COLO668 (cell line): ENCODE results near the gene MSLN.
"Not testable (repeated sequence)": the region's sequence is repeated elsewhere in the genome, so short reads cannot be mapped to it uniquely, and the experiment has no call there.

Experiments
- DNase-seq: peaks from one replicate; lab custom pipeline; 2025; ENCODE audit not compliant: unreplicated experiment; lab: John Stamatoyannopoulos, UW

Gene MSLN

DNA sequence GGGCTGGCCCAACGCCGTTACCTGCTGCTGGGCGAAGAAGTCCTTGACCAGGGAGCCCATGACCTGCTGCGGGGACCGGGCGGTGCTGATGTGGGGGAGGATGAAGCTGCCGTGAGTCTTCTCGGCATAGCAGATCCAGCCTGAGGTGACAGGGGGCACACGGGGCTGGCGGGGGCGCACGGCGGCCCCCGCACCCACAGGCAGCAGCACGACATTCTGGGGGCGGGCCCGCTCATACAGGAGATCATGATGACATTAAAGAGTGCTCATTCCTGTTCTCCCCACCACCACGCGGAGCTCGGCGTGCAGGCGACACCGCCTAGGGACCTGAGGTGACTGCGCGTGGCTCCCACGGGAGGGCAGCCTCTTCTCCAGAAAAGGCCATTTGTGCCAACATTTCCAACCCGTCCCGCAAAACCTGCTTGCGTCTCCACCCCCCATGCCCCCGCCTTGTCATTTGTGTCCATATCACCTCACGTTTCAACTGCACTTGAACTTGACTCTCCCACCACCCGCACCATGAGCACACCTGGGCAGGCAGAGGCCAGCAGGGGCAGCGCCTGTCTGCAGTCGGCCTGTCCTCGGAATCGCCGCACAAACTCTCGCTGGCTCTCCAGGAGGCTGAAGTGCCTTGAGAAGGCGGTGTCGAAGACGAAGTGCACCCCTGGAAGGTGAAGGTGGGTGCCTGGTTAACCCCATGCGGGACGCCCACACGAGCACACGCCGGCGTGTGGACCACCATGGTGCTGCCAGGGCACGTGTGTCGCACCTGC is 26.1 kb upstream of the MSLN start:
- no peak for DNase-seq

DNA sequence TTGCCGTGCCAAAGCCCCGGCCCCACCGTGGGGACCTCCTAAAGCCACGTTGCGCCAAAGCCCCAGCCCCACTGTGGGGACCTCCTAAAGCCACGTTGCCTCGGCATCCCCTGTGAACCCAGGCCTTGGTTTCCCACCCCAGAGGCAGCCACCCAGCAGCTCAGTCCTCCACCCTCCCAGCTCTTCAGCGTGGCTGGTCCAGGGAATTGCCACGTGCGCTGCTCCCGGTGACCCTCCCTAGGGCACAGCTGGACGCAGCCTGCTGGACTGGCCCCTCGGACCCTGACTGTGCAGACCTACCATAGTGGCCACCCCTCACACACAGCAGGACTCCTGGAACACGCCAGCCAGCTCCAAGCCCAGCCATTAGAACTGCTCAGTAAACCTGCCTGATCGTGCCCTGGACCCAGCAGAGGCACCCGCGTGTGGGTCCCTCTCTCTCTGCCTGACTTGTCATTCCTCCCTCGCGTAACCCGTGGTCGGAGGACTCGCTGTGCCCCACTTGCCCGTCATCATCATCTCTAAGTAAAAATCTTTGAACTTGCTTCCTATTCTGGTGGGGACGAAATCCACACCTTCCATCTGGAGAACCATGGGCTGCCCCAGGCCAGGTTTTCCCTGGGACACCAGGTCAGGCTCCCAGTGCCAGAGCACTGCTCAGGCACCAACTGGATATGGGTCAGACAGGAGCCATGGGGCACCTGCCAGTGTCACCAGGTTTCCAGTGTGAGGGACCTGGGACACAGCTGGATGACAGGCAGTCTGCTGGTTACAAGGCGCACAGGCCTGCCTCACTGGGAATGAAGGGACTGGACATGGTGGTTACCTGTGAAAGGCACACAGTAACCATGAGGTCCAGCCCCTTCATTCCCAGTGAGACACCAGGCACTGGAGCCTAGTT is 25.3 kb upstream of the MSLN start:
- DNase-seq = no peak

DNA sequence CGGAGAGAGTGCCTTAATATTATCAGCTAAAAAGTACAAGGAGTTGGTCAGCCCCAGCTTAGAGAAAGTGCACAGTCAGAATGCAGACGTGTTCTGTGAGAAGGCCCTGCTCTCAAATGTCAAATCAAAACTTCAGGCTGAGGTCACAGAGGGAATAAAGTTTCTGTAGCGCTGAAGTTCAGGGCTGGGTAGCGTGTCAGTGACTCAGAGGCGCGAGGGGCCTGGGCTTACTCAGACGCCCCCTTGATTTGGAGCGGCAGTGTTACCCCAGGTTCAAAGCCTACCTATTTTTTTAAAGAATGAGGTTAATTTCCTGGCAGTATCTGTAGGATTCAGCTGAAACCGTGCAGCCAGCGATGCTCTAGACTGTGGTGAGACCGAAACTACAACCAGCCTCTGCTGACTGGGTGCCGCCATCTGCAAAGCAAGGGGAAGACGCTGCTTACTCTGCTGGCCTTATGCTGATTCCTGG is 24.5 kb upstream of the MSLN start:
- DNase-seq = no peak

DNA sequence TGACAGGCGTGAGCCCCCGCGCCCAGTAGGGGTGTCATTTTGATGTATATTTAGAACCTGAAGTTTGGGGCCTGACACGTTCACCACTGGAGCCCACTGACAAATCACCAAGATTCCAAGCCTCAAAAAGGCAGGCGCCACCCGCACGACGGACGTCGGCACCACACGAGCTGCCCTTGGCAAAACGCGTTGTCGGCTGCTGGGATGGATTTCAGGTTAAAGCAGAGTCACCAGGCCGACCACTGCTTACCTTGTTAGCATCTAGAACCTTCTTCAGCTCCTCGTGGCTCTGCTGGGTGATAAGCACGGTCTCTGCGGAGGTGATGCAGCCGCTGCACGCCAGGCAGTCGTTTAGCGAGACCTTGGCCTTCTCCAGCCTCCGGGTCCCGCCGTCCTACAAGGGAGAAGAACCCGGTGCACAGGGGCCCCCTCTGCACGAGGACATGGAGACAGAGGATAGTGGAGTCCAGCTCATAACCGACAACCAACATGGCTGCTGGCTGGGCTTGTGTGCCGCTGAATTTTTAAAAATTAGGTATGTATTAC is 23.5 kb upstream of the MSLN start:
- no peak for DNase-seq

DNA sequence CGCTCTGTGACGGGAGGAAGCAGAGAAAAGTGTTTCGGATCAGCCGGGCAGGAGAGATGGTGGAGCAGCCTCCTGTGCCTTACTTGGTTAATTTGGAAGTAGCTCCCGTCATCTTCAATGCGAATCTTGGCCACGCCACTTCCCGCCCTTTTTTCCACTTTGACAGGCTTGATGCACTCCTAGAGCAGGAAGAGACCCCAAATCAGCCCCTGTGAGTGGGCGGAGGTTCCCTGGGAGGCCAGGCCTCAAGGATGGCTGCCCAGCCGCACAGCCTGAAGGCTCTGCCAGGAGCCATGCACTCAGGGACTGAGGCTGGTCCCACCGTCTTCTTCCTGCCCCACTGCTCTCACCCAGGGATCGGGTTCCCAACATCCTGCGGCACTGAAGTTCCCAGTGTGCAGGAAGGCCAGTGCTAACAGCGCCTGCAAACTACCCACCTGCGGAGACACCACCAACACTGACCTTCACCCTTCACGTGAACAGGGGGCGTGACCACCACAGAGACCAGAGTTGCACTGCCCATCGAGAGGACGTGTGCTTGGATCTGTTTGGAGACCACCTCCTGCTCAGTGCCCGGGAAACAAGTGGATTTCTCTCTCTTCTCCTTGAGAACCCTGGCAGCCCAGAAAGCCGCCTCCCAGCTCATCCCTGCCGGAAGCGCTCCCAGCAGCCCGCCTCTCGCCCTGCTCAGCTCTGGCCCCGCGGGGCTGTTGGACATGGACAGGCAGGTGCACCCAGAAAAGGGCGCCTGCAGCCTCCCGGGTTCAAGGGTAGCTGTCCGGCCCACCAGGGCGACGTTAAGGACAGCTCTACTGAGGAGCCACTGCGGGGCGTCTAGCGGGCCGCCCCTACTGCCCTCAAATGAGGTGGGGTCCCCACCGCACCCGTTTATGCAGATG is 20.7 kb upstream of the MSLN start:
- DNase-seq = peak; percentile 49

DNA sequence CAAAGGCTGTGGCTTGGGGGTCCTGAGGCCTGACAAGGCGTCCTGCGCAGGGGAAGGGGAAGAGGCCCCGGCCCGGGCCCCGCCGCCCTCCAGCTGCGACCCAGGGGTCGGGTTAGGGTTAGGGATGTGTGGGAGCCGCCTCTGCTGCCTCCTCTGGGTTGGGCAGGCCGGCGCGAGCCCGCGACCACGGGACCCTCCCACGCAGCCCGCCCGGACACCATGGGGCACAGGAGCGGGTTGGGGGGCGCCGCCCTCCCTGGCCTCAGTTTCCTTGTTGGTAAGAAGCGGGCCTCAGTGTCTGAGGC is 20.1 kb upstream of the MSLN start:
- DNase-seq = no peak

DNA sequence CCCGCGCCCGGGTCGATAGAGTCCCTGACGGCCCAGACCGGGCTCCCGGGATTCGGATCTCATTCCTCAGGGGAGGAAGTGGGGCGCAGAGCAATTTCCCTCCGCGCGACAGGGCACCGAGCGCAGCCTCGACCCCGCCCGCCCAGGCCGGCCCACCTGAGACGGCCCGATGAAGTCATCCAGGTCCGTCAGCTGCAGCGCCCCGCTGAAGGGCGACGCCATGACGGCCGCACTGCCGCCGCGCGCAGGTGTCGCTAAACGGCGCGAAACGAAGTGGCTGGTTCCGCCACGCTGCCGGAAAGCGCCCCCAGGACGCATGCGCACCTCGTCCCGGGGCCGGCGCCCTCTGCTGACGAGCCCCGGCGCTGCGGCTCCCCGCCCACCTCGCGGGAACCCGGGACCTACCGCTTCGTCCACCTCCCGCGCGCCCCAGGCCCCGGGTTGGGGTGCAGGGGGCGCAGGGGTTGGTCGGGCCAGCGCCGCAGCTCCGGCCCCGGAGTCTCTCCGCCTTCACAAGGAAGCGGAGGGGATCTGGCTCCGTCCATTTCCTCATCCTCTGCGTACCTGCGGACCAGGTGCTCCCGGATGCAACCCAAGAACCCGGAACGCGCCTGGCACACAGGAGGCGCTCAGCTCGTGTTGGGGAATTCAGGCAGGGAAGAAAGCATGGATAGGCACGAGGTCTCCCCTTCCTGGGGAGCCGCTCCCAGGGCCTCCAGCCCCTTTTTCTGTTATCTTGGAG is 19.6 kb upstream of the MSLN start, which contains the start of gene CIAO3:
Gene CIAO3 (minus strand): TSS at position 234 of the 742 bp plus-strand sequence. CDS start 12 bp downstream, at position 222.
- peak; percentile 94 for DNase-seq

DNA sequence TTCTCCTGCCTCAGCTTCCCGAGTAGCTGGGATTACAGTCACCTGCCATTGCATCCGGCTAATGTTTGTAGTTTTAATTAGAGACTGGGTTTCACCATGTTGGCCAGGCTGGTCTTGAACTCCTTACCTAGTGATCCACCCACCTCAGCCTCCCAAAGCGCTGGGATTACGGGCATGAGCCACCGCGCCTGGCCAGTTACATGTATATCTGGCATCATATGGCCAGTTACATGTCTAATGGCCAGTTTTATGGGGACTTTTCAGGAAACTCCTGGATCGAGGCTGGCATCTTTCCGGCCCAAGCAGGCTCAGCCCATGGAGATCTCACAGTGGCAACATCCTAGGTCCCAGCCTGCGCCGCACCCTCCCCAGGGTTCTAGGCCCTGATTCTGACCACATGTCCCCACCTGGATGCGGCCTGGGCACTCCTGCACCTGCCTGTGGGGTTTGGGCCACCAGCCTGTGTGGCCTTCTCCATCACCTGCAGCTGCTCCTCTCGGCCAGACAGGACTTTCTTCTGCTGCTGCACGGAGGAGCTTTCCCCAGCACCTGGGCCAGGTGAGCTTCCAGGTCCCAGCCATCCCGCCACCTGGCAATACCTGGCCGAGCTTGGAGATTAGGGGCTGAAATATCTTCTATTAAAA is 18.4 kb upstream of the MSLN start:
- DNase-seq = peak; percentile 56

DNA sequence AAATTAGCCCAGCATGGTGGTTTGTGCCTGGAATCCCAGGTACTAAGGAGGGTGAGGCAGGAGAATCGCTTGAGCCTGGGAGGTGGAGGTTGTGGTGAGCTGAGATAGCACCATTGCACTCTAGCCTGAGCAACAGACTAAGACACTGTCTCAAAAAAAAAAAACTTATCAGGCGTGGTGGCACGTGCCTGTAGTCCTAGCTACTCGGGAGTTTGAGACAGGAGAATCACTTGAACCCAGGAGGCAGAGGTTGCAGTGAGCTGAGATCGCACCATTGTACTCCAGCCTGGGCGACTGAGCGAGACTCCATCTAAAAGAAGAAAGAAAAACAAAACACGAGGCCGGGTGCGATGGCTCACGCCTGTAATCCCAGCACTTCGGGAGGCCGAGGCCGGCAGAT is 17.6 kb upstream of the MSLN start:
- not testable (repeated sequence) for DNase-seq

DNA sequence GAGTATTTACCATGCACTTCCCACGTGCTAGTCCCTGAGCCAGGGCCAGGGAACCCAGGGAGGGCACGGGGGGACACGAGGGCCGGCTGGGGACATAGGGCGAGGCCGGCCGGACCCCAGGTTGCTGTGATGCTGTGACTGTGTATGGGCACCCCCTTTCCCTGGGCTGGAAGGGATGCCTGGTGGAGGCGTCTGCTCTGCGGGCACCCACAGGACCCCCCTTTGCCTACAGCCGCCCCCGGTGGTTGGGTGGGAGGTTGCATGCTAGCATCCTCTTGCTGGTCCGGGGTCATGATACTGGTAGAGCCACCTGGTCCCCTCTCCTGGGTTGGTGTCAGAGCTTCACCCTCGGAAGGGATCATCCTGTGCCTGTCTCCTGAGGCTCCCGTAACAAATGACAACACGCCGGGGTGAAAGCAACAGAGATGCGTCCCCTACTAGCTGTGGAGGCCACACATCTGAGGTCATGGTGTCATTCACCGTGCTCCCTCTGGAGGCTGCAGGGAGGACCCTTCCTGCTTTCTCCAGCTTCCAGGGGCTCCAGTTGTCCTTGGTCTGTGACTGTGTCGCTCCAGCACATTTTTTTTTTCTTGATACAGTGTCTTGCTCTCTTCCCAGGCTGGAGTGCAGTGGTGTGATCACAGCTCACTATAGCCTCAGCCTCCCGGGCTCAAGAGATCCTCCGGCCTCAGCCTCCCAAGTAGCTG is 16.6 kb upstream of the MSLN start:
- no peak for DNase-seq

DNA sequence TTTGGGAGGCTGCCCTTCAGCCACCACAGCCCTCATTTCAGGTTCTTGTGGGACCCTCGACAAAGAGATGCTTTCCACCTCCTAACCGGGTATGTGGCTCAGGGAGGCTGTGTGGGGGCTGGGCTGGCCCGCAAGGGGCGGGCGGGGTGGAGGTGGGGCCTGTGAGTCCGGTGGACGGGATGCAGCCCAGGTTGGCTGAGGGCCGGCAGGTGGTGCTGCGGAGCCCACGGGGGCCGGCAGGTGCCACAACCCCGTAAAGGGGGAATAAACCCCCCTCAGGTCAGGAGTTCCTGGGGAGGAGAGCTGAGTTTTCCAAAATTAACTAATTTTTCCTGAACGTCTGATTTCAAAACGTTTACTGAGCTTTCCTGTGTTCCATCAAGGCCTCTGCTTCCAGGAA is 14.8 kb upstream of the MSLN start:
- peak; percentile 50 for DNase-seq

DNA sequence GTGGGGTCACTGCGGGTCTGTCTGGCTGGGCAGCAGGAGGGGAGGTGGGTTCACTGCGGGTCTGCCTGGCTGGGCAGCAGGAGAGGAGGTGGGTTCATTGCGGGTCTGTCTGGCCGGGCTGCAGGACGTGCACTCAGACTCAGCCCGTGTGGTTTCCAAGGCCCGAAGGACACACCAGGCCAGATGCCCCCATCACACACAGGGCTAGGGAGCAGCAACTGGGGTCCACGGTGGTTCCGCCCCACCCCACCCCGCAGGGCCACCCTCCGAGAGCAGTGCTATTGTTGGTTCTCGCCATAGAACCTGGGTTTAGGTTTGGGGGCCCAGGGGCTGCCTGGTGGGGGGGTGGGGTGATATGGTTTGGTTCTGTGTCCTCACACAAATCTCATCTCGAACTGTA is 13.9 kb upstream of the MSLN start:
- DNase-seq = no peak

DNA sequence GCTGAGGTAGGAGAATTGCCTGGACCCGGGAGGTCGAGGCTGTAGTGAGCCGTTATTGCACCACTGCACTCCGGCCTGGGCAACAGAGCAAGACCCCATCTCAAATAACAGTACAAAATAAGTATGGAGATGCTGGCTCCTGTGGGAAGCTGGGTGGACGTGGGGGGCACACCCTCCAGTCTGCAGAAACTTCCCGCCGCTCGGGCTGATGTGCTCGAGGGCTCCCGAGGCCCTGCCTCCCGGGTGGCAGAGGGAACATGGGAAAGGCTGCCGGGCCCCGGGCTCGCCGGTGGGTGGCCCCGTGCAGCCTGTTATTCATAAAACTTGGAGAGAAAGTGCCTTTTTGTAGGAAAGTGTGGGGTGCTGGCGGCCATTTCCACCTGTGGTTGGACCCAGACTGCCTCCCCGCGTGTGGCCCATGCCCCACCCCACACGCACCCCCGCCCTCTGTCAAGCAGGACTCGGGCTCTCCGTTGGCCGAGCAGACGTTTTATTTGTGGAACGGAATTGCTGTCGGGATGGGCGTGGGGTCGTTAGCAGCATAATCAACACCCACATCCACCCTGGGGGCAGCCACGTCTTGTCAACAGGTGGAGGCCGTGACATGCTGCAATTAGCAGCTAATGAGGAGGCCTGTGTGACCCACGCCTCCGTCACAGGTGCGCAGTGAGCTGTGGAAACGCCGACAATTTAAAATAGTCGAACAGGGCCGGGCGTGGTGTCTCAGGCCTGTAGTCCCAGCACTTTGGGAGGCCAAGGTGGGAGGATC is 12.4 kb upstream of the MSLN start:
- DNase-seq = no peak

DNA sequence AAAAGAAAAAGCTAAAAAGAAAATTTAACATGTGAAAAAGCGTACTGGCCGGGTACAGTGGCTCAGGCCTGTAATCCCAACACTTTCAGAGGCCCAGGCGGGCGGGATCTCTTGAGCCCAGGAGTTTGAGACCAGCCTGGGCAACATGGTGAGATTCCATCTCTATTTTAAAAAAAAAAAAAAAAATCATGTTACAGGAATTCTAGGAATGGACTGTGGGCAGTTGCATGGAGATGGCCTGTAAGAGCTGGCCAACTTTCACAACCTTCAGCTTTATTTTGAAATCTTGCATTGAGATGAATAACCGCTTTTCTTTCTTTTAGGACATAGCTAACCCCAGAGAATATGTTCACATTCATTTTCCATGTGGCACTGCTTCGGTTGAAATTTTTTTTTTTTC is 11.5 kb upstream of the MSLN start:
- DNase-seq = no peak

DNA sequence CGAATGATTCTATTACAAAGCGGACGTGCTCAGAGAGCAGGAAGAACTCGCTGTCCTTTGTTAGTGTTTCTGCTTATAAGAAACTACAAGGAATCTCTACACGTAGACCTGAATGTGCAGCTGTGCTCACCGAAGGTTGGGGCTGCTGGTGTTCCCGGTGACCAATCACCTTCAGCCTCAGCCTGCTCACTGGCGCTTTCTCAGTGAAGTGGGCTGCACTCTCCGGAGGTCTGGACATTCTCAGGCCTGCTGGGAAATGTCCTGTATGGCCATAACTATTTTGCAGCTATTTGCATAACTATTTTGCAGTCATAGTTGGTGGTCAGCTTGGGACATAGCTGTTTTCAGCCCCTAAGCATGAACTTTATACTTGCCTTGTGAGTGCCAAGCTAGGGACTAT is 10.0 kb upstream of the MSLN start:
- no peak for DNase-seq

DNA sequence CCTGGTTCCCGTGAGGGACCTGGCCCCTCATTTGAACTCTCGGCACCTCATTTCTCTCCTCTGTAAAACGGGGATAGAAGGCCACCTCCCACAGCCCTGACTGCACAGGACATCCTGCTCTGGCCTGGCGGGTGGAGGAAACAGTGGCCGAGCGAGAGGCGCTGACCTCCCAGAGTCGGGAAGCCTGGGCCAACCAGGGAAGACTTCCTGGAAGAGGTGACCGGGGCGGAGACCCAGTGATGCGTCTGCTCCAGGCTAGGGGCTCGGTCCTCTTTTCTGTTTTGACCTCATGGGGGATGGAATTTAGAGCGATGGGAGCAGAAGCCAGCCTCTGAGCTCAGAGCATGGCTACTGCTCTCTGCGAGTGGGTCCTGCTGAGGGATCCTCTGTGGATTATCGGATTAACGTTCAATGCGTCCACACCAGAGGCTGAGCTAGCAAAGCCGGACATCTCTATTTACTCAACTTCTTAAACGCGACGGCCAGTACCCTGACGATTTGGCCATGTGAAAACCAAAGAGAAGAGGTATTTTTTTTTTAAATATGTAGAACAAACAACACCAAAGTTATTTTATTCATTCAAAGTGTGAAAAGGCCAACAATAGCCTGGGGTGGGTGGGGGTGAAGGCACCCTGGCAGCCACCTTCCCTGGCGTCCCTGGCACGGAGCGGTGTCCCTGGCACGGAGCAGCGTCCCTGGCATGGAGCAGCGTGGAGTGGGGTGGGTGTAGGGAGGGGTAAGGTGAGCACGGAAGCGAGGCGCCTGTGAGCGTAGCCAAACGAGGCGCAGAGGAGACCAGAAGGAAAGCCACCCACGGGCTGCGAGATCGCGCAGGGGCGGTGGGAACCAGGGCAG is 9.2 kb upstream of the MSLN start:
- no peak for DNase-seq

DNA sequence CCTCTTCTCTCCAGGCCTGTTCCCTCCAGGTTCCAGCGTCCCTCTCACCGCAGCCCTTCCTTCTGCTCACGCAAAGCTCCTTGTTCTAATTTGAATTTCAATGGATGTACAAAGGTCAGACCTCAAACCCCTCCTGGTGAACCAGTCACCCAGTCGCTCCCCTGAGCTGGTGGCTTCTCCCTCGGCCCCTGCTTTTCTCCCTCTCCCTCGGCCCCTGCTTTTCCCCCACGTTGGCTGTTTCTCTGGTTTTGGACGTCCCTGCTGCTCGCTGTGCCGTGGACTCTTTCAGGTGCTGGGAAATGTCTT is 8.6 kb upstream of the MSLN start:
- no peak for DNase-seq
